IMR-90 (cell line): ENCODE measurements around the gene FES. TPM values are rescaled to one million over a fixed set of nuclear protein-coding genes. Genes with fewer than 3 reads are reported as not detected.

Experiments
- ATAC-seq: fragments of 200-7000 bp; cut with Tn5 transposase; 2 replicates; pipeline ENCODE4 v1.9.1; 2020; ENCODE audit warnings: low read depth, mild to moderate bottlenecking, moderate library complexity
- BruUV-seq: library from RNA; stranded (reverse); fragments of 400-500 nt; replicated peaks from 2 replicates; lab custom pipeline; 2021; lab: Mats Ljungman, UMichigan
- CTCF ChIA-PET: fragments of 300-600 bp; formaldehyde crosslinking; extraction: SDS; loops from one replicate; lab custom pipeline; 2021; ENCODE audit warnings: antibody characterized with exemption; lab: Yijun Ruan, JAX
- POLR2A ChIA-PET: fragments of 300-600 bp; sonication (Branson Sonifier 250); formaldehyde crosslinking; loops from one replicate; lab custom pipeline; 2022; ENCODE audit warnings: antibody characterized with exemption; ENCODE audit not compliant: unreplicated experiment; lab: Charles Lee
- DNase-seq: peaks from one replicate; pipeline ENCODE4 v3.0.0; 2013
- H2AFZ ChIP-seq: replicated peaks from 2 replicates; pipeline ENCODE3; 2013; ENCODE audit warnings: low read length, mild to moderate bottlenecking; ENCODE audit not compliant: poor library complexity
- H2AK5ac ChIP-seq: 2 replicates; pipeline ENCODE4 v1.6.1; 2013; ENCODE audit warnings: low read depth, low read length, inconsistent platforms
- H2AK9ac ChIP-seq: replicated peaks from 2 replicates; pipeline ENCODE3; 2013; ENCODE audit warnings: mild to moderate bottlenecking, low read depth, low read length, moderate library complexity; ENCODE audit not compliant: poor library complexity
- H2BK120ac ChIP-seq: 2 replicates; pipeline ENCODE4 v1.6.1; 2013; ENCODE audit warnings: low read depth, low read length, inconsistent platforms
- H2BK15ac ChIP-seq: 3 replicates; pipeline ENCODE4 v1.6.1; 2013; ENCODE audit warnings: low read depth, low read length, inconsistent platforms
- H2BK20ac ChIP-seq: 2 replicates; pipeline ENCODE4 v1.6.1; 2013; ENCODE audit warnings: low read depth, mild to moderate bottlenecking, inconsistent platforms, low read length, moderate library complexity
- H2BK5ac ChIP-seq: 2 replicates; pipeline ENCODE4 v1.6.1; 2013; ENCODE audit warnings: mild to moderate bottlenecking, low read depth, low read length, inconsistent platforms; ENCODE audit not compliant: poor library complexity, severe bottlenecking
- H3K14ac ChIP-seq: replicated peaks from 2 replicates; pipeline ENCODE4 v1.6.1; 2013; ENCODE audit warnings: low read depth, low read length, inconsistent platforms
- H3K18ac ChIP-seq: 2 replicates; pipeline ENCODE4 v1.6.1; 2013; ENCODE audit warnings: low read depth, low read length, control low read depth
- H3K23ac ChIP-seq: 2 replicates; pipeline ENCODE4 v1.6.1; 2013; ENCODE audit warnings: low read depth, low read length, inconsistent platforms
- H3K27ac ChIP-seq: 2 replicates; pipeline ENCODE4 v1.5.1; 2013; ENCODE audit warnings: mild to moderate bottlenecking, control low read depth, low read length; ENCODE audit not compliant: insufficient read depth
- H3K27me3 ChIP-seq: 2 replicates; pipeline ENCODE4 v1.6.1; 2013; ENCODE audit warnings: low read length; ENCODE audit not compliant: control insufficient read depth, insufficient read depth
- H3K36me3 ChIP-seq: 2 replicates; pipeline ENCODE4 v1.6.1; 2013; ENCODE audit warnings: low read length, mixed read lengths; ENCODE audit not compliant: control insufficient read depth, insufficient read depth
- H3K4ac ChIP-seq: 2 replicates; pipeline ENCODE4 v1.6.1; 2013; ENCODE audit warnings: low read depth, low read length, inconsistent platforms
- H3K4me1 ChIP-seq: 2 replicates; pipeline ENCODE4 v1.6.1; 2013; ENCODE audit warnings: low read length, mixed read lengths; ENCODE audit not compliant: control insufficient read depth, insufficient read depth
- H3K4me2 ChIP-seq: 2 replicates; pipeline ENCODE4 v1.6.1; 2013; ENCODE audit warnings: low read depth, mild to moderate bottlenecking, control low read depth, low read length, moderate library complexity
- H3K4me3 ChIP-seq: 2 replicates; pipeline ENCODE4 v1.5.1; 2013; ENCODE audit warnings: low read depth, mild to moderate bottlenecking, control low read depth, low read length, moderate library complexity; ENCODE audit not compliant: insufficient read depth
- H3K56ac ChIP-seq: 2 replicates; pipeline ENCODE4 v1.6.1; 2013; ENCODE audit warnings: low read length, inconsistent platforms; ENCODE audit not compliant: insufficient read depth; ENCODE audit errors: extremely low read depth
- H3K79me1 ChIP-seq, 2 experiments: 2 replicates each; pipeline ENCODE4 v1.6.1; 2013; ENCODE audit warnings: low read length in 2 of 2, inconsistent platforms in 1 of 2, low read depth in 1 of 2
- H3K9ac ChIP-seq: 2 replicates; pipeline ENCODE4 v1.6.1; 2013; ENCODE audit warnings: low read depth, low read length, control low read depth
- H3K9me1 ChIP-seq: 2 replicates; pipeline ENCODE4 v1.6.1; 2013; ENCODE audit warnings: low read length, inconsistent platforms; ENCODE audit not compliant: insufficient read depth
- H3K9me3 ChIP-seq: 2 replicates; pipeline ENCODE4 v1.6.1; 2013; ENCODE audit warnings: low read length; ENCODE audit not compliant: control insufficient read depth, insufficient read depth
- H4K20me1 ChIP-seq: 2 replicates; pipeline ENCODE4 v1.6.1; 2013; ENCODE audit warnings: low read length, inconsistent platforms; ENCODE audit not compliant: insufficient read depth
- H4K5ac ChIP-seq: 2 replicates; pipeline ENCODE4 v1.6.1; 2013; ENCODE audit warnings: mild to moderate bottlenecking, low read depth, low read length, control low read depth
- H4K8ac ChIP-seq, 2 experiments: 2 replicates each; pipeline ENCODE4 v1.6.1; 2013; ENCODE audit warnings: low read depth in 2 of 2, low read length in 2 of 2, control low read depth in 1 of 2, inconsistent platforms in 1 of 2
- H4K91ac ChIP-seq: 2 replicates; pipeline ENCODE4 v1.6.1; 2013; ENCODE audit warnings: low read depth, low read length, inconsistent platforms; ENCODE audit not compliant: insufficient read depth
- BHLHE40 ChIP-seq: fragments of 150-350 bp; IDR thresholded peaks from 2 replicates; pipeline ENCODE4 v1.6.1; 2016; ENCODE audit warnings: mild to moderate bottlenecking, low read depth, low read length
- CEBPB ChIP-seq: IDR thresholded peaks from 2 replicates; pipeline ENCODE4 v1.6.1; 2012; ENCODE audit warnings: low read depth, low read length, improper control_type of control experiment
- CHD1 ChIP-seq: IDR thresholded peaks from 2 replicates; pipeline ENCODE4 v1.6.1; 2012; ENCODE audit warnings: low read depth, low read length, improper control_type of control experiment
- CTCF ChIP-seq: conservative IDR thresholded peaks from 2 replicates; pipeline ENCODE4 v1.5.1; 2012; ENCODE audit warnings: mild to moderate bottlenecking, low read depth, low read length, improper control_type of control experiment
- ELK1 ChIP-seq: fragments of 150-350 bp; IDR thresholded peaks from 2 replicates; pipeline ENCODE4 v1.6.1; 2016; ENCODE audit warnings: low read depth, mild to moderate bottlenecking, low read length, moderate library complexity, borderline replicate concordance
- FOS ChIP-seq: fragments of 150-350 bp; IDR thresholded peaks from 2 replicates; pipeline ENCODE4 v1.6.1; 2016; ENCODE audit warnings: low read depth, low read length
- MAFK ChIP-seq: IDR thresholded peaks from 2 replicates; pipeline ENCODE4 v1.6.1; 2012; ENCODE audit warnings: low read depth, low read length, improper control_type of control experiment
- MAZ ChIP-seq: IDR thresholded peaks from 2 replicates; pipeline ENCODE4 v1.6.1; 2012; ENCODE audit warnings: low read depth, mild to moderate bottlenecking, low read length, improper control_type of control experiment, moderate library complexity, borderline replicate concordance
- MXI1 ChIP-seq: IDR thresholded peaks from 2 replicates; pipeline ENCODE4 v1.6.1; 2012; ENCODE audit warnings: low read depth, mild to moderate bottlenecking, low read length, moderate library complexity, borderline replicate concordance
- NFE2L2 ChIP-seq: fragments of 150-350 bp; IDR thresholded peaks from 2 replicates; pipeline ENCODE4 v1.6.1; 2016; ENCODE audit warnings: low read depth, mild to moderate bottlenecking, low read length
- POLR2A ChIP-seq: IDR thresholded peaks from 2 replicates; pipeline ENCODE4 v1.6.1; 2012; ENCODE audit warnings: mild to moderate bottlenecking, low read depth, low read length
- RAD21 ChIP-seq: IDR thresholded peaks from 2 replicates; pipeline ENCODE4 v1.6.1; 2012; ENCODE audit warnings: low read length, improper control_type of control experiment
- RCOR1 ChIP-seq: IDR thresholded peaks from 2 replicates; pipeline ENCODE4 v1.6.1; 2012; ENCODE audit warnings: mild to moderate bottlenecking, low read length, improper control_type of control experiment; ENCODE audit not compliant: insufficient replicate concordance
- RFX5 ChIP-seq: IDR thresholded peaks from 2 replicates; pipeline ENCODE4 v1.8.0; 2012; ENCODE audit warnings: low read depth, mild to moderate bottlenecking, low read length, moderate library complexity
- SMC3 ChIP-seq: fragments of 150-350 bp; IDR thresholded peaks from 2 replicates; pipeline ENCODE4 v1.6.1; 2016; ENCODE audit warnings: low read depth, mild to moderate bottlenecking, antibody characterized with exemption, low read length, moderate library complexity
- USF2 ChIP-seq: fragments of 150-350 bp; IDR thresholded peaks from 2 replicates; pipeline ENCODE4 v1.6.1; 2017; ENCODE audit warnings: mild to moderate bottlenecking, antibody characterized with exemption, low read length, low read depth
- WGBS, 2 experiments: methylation state at CpG; one replicate each; pipeline versions ENCODE4 v1.1.5 to v1.1.7; 2013; ENCODE audit warnings: missing lambda C conversion rate in 2 of 2; ENCODE audit not compliant: insufficient read length in 1 of 2; ENCODE audit errors: extremely low coverage in 2 of 2; 5-methylcytosine and 5-hydroxymethylcytosine counted together
- dilution Hi-C: fragments of 300-500 bp; cut with HindIII; formaldehyde crosslinking; loops from one replicate; pipeline ENCODE4 v1.14.3; 2018; ENCODE audit warnings: low sequenced_read_pairs; ENCODE audit not compliant: unreplicated experiment
- in situ Hi-C: fragments of 300-500 bp; cut with MboI; formaldehyde crosslinking; loops from 3 replicates; pipeline ENCODE4 v1.14.3; 2019; ENCODE audit warnings: low sequenced_read_pairs, inconsistent platforms, mixed read lengths
- intact Hi-C: fragments of 100-400 bp; cut with micrococcal nuclease; formaldehyde crosslinking; loops from 2 replicates; pipeline ENCODE4 v1.10.0; 2022
- polyA plus RNA-seq, 3 experiments: library from polyadenylated mRNA; depleted of rRNA; stranded (reverse); fragments of >200 nt; gene quantifications; 2 replicates each; pipeline ENCODE4 v1.2.3, GENCODE V29; 2012; ENCODE audit warnings: low replicate concordance in 1 of 3
- total RNA-seq: library from RNA; depleted of rRNA; stranded (reverse); fragments of >200 nt; gene quantifications from 2 replicates; pipeline ENCODE4 v1.2.3, GENCODE V29; 2012

Gene FES
- total and polyA plus RNA-seq, 2 of the 4 experiments (the other 2 are of a cell fraction): 10.5 to 11.7 TPM

- H3K36me3 ChIP-seq: peaks cover 62% of the 10 kb centered on the region
- no peak overlapping the region for H4K8ac ChIP-seq
- H3K27ac ChIP-seq: no peak overlapping the region
- BruUV-seq: no TSS peak
- H4K5ac ChIP-seq: no peak overlapping the region
- no peak overlapping the region for H4K91ac ChIP-seq
- DNase-seq (no peak), ATAC-seq (no peak)
- H3K18ac ChIP-seq: no peak overlapping the region
- H2BK5ac ChIP-seq: no peak overlapping the region
- H3K27me3 ChIP-seq: no peaks in the 10 kb centered on the region
- H3K9me1 ChIP-seq: peaks cover 6% of the 10 kb centered on the region
- dilution Hi-C loops (no loop called here), intact Hi-C loops (no loop called here), in situ Hi-C loops (loop anchor here (25.0 kb wide), 1 partner anchor 565 kb away; no protein-coding TSS in a partner anchor)
- no peak overlapping the region for H3K4me2 ChIP-seq
- H3K9ac ChIP-seq: no peak overlapping the region
- no peak overlapping the region for H3K23ac ChIP-seq
- peaks cover 11 to 42% of the 10 kb centered on the region in 2 experiments for H3K79me1 ChIP-seq
- no peaks in the 10 kb centered on the region for H3K9me3 ChIP-seq
- no peak overlapping the region for H3K4ac ChIP-seq
- H3K4me3 ChIP-seq: no peak overlapping the region
- no peak overlapping the region for H2BK15ac ChIP-seq
- H2BK120ac ChIP-seq: no peak overlapping the region
- H2AFZ ChIP-seq: no peak overlapping the region
- peaks cover 18% of the 10 kb centered on the region for H3K4me1 ChIP-seq
- 97% methylated on average over 5 of the region's 14 CpGs; no CpG with 5 or more reads in 1 of the 2 experiments for WGBS, 2 experiments
- H3K56ac ChIP-seq: no peak overlapping the region
- no peak overlapping the region for H2BK20ac ChIP-seq
- H2AK9ac ChIP-seq: no peak overlapping the region
- no peak overlapping the region for H2AK5ac ChIP-seq
- POLR2A ChIA-PET: no interaction called here
- TF ChIP-seq MXI1 (no peak), CEBPB (no peak), NFE2L2 (no peak), MAZ (no peak), USF2 (no peak), ELK1 (no peak), POLR2A (no peak), RAD21 (no peak), MAFK (no peak), FOS (no peak), BHLHE40 (no peak), RCOR1 (no peak), SMC3 (no peak), CHD1 (no peak), RFX5 (no peak), CTCF (no peak)
- H3K14ac ChIP-seq: no peak overlapping the region
- CTCF ChIA-PET: no interaction called here
- H4K20me1 ChIP-seq: peaks cover 20% of the 10 kb centered on the region
Observed at GRCh38 chr15:90877315-90877714, 7.0 kb upstream of the FES start.
